SU-DHL-6 (cell line): ENCODE results near the gene MBOAT1.

Experiments used
- CTCF ChIP-seq: fragments of 200-600 bp; sonication (generic); IDR thresholded peaks from one replicate; pipeline ENCODE4 v1.5.1; 2017; ENCODE audit warnings: antibody characterized with exemption, mild to moderate bottlenecking, low read length, moderate library complexity; ENCODE audit not compliant: insufficient read depth, poor library complexity, severe bottlenecking
- EZH2phosphoT487 ChIP-seq: fragments of 200-600 bp; sonication (generic), shearing (Covaris generic); conservative IDR thresholded peaks from 2 replicates; pipeline ENCODE4 v1.6.1; 2018; ENCODE audit warnings: mild to moderate bottlenecking, antibody characterized with exemption, low read length, moderate library complexity, mixed read lengths

GRCh38 chr6:20211037-20211940 lies 980 bp downstream of the MBOAT1 start:
- TF ChIP-seq CTCF = no peak
- TF ChIP-seq EZH2phosphoT487 = no peak
